Tibial nerve (tissue), 4 donors: ENCODE results near the gene HIBADH. TPM values are rescaled to one million over a fixed set of nuclear protein-coding genes. Genes with fewer than 3 reads are reported as not detected.

Experiments used
- DNase-seq, 2 donors: peaks; one replicate each; pipeline ENCODE4 v3.0.0-alpha.2; 2019; ENCODE audit warnings: low spot score in 2 of 2
- H3K27ac ChIP-seq, 4 donors: fragments of 200-600 bp; sonication (generic) in 3 of 4; one replicate each; pipeline ENCODE4 v1.5.1; 2017 to 2019; ENCODE audit warnings: mild to moderate bottlenecking in 1 of 4
- H3K27me3 ChIP-seq, 2 donors: fragments of 200-600 bp; sonication (generic) in 1 of 2; one replicate each; pipeline versions ENCODE4 v1.5.1 to v1.6.0; 2017 to 2019
- H3K36me3 ChIP-seq, 3 donors: fragments of 200-600 bp; sonication (generic); one replicate each; pipeline ENCODE4 v1.5.1; 2018 to 2019
- H3K4me1 ChIP-seq, 4 donors: fragments of 200-600 bp; sonication (generic) in 3 of 4; one replicate each; pipeline ENCODE4 v1.5.1; 2017 to 2019
- H3K4me3 ChIP-seq, 4 donors: fragments of 200-600 bp; sonication (generic) in 3 of 4; one replicate each; pipeline ENCODE4 v1.5.1; 2017 to 2019; ENCODE audit warnings: mild to moderate bottlenecking in 1 of 4, moderate library complexity in 1 of 4
- H3K9me3 ChIP-seq, 4 donors: fragments of 200-600 bp; sonication (generic) in 3 of 4; one replicate each; pipeline ENCODE4 v1.5.1; 2017 to 2019
- EP300 ChIP-seq, 2 donors: sonication (generic); formaldehyde crosslinking; IDR thresholded peaks; one replicate each; pipeline ENCODE4 v1.6.1; 2017; ENCODE audit warnings: antibody characterized with exemption in 2 of 2, mild to moderate bottlenecking in 1 of 2
- POLR2A ChIP-seq, 2 donors: fragments of 450-650 bp; IDR thresholded peaks; one replicate each; pipeline ENCODE4 v1.6.1; 2017; ENCODE audit warnings: antibody characterized with exemption in 2 of 2, mild to moderate bottlenecking in 2 of 2, moderate library complexity in 2 of 2
- WGBS, 2 donors: methylation state at CpG; one replicate each; pipeline ENCODE4 v1.1.5; 2018; 5-methylcytosine and 5-hydroxymethylcytosine counted together
- total RNA-seq, 4 donors: library from RNA; depleted of rRNA; stranded (reverse); fragments of >200 nt; gene quantifications; one replicate each; pipeline ENCODE4 v1.1.0, GENCODE V29; 2016
- TF ChIP-seq, protein P1 (sequence below), 5 experiments: fragments of 200-600 bp in 3 of 5; fragments of 450-650 bp in 2 of 5; sonication (generic) in 3 of 5; IDR thresholded peaks; one replicate each; pipeline ENCODE4 v1.5.1; 2016 to 2019; ENCODE audit warnings: antibody characterized with exemption in 5 of 5, mild to moderate bottlenecking in 3 of 5, moderate library complexity in 2 of 5

Gene HIBADH
- total RNA-seq, 4 donors from 2014 or later, result 36.6 to 44.0 (median 41.7) TPM

DNA sequence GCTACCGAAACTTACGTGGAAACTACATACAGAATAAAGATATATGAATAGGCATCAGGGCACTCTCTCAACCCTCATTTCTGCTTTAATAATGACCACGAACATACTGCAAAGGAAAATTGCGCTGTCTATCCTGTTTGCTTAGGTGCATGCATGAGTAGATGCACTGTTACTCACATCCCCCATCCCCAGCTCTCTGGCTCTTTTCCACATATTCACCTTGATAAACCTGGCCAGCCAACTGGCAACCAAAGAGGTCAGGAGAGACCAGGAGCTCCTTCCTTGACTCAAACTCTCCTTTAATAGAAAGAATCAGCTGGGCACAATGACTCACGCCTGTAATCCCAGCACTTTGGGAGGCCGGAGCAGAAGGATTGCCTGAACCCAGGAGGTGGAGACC, 29.6 kb downstream of the HIBADH start:
- Histone ChIP-seq H3K4me3 (no peak overlapping the region), H3K27ac (no peak overlapping the region), H3K27me3 (no peaks in the 10 kb centered on the region), H3K36me3 (peaks cover 0 to 19% (median 0%) of the 10 kb centered on the region in 3 donors), H3K9me3 (no peaks in the 10 kb centered on the region), H3K4me1 (peaks cover 0 to 30% (median 7%) of the 10 kb centered on the region in 4 donors)
- DNase-seq, result no peak
- TF ChIP-seq EP300 (IDR thresholded peaks at IDR 0.05), result no peak
- no peak for TF ChIP-seq POLR2A (IDR thresholded peaks at IDR 0.05)
- TF ChIP-seq, protein P1, sequence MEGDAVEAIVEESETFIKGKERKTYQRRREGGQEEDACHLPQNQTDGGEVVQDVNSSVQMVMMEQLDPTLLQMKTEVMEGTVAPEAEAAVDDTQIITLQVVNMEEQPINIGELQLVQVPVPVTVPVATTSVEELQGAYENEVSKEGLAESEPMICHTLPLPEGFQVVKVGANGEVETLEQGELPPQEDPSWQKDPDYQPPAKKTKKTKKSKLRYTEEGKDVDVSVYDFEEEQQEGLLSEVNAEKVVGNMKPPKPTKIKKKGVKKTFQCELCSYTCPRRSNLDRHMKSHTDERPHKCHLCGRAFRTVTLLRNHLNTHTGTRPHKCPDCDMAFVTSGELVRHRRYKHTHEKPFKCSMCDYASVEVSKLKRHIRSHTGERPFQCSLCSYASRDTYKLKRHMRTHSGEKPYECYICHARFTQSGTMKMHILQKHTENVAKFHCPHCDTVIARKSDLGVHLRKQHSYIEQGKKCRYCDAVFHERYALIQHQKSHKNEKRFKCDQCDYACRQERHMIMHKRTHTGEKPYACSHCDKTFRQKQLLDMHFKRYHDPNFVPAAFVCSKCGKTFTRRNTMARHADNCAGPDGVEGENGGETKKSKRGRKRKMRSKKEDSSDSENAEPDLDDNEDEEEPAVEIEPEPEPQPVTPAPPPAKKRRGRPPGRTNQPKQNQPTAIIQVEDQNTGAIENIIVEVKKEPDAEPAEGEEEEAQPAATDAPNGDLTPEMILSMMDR (IDR thresholded peaks at IDR 0.05), result no peak
- 75 to 80% methylated on average over 6 of the region's 6 CpGs for WGBS, 2 donors

DNA sequence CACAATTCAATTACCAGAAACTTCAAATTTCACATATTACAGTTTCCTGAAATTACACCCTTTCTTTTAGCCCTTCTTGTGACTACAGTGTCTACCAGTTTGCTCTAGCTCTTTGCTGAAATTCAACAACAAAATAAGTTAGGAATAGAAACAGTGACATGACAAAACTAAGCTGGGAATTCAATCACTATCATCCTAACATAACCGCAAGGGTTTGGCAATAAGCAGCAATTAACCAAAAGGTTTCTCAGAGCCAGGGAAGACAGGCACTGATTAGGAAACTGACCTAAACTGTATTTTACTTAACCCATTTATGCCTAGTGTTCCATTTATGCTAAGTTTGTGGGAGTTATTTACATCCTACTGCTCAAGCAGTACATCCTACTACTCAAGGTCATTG, 31.3 kb downstream of the HIBADH start:
- WGBS, 2 donors, result 88 to 89% methylated on average over 1 of the region's 1 CpG
- Histone ChIP-seq H3K4me1 (peaks cover 0 to 19% (median 5%) of the 10 kb centered on the region in 4 donors), H3K4me3 (no peak overlapping the region), H3K27ac (no peak overlapping the region), H3K9me3 (no peaks in the 10 kb centered on the region), H3K36me3 (peaks cover 0 to 26% (median 0%) of the 10 kb centered on the region in 3 donors), H3K27me3 (no peaks in the 10 kb centered on the region)
- TF ChIP-seq POLR2A (IDR thresholded peaks at IDR 0.05) (no peak), EP300 (IDR thresholded peaks at IDR 0.05) (no peak)
- TF ChIP-seq, protein P1 (IDR thresholded peaks at IDR 0.05), result no peak
- no peak for DNase-seq

DNA sequence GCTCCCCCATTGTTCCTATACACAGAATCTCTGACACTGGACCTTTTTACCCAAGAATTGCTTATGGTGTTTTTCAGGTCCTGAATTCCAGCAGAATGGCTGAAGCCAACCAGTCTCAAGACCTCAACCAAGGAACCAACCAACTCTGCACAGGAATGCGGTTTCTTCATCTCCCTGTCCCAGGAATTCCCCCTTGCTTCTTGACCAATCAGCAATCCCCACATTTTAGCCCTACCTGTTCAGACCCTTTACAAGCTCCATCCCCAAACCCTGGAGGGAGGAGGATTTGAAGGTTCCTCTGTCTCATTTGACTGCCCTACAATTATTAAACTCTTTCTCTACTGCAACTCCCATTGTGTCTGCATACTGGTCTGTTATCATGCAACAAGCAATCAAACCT, 35.5 kb downstream of the HIBADH start:
- peaks cover 0 to 55% (median 0%) of the 10 kb centered on the region in 3 donors for H3K36me3 ChIP-seq
- H3K4me3 ChIP-seq, result no peak overlapping the region
- H3K9me3 ChIP-seq, result peaks cover 0 to 10% (median 0%) of the 10 kb centered on the region in 4 donors
- 95 to 100% methylated on average over 1 of the region's 1 CpG for WGBS, 2 donors
- H3K27me3 ChIP-seq, result no peaks in the 10 kb centered on the region
- no peak for DNase-seq
- no peak overlapping the region for H3K27ac ChIP-seq
- TF ChIP-seq EP300 (IDR thresholded peaks at IDR 0.05) (no peak), POLR2A (IDR thresholded peaks at IDR 0.05) (no peak)
- TF ChIP-seq, protein P1 (IDR thresholded peaks at IDR 0.05), result no peak
- no peaks in the 10 kb centered on the region for H3K4me1 ChIP-seq

DNA sequence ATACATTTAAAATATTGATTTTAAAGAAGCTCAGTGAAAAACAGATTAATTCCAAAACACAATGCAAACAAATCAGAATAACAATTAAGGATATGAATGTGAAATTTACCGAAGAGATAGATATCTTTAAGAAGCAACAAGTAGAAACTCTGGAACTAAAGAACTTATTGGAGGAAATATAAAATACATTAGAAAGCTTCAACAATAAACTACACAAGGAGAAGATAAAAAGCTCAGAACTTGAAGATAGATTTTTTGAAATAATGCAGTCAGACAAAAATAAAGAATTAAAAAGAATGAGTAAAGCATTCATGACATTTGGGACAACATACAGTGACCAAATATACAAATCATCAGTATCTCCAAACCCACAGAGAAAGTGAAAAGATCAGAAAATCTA, 43.2 kb downstream of the HIBADH start:
- TF ChIP-seq POLR2A (IDR thresholded peaks at IDR 0.05), result no peak
- TF ChIP-seq, protein P1 (IDR thresholded peaks at IDR 0.05), result no peak
- Histone ChIP-seq H3K27ac (no peak overlapping the region), H3K4me1 (no peaks in the 10 kb centered on the region), H3K27me3 (no peaks in the 10 kb centered on the region), H3K36me3 (peaks cover 0 to 85% (median 0%) of the 10 kb centered on the region in 3 donors), H3K4me3 (no peak overlapping the region), H3K9me3 (peaks cover 0 to 47% (median 13%) of the 10 kb centered on the region in 4 donors)
- 0 to 2% methylated on average over 1 of the region's 1 CpG for WGBS, 2 donors
- no peak for DNase-seq

DNA sequence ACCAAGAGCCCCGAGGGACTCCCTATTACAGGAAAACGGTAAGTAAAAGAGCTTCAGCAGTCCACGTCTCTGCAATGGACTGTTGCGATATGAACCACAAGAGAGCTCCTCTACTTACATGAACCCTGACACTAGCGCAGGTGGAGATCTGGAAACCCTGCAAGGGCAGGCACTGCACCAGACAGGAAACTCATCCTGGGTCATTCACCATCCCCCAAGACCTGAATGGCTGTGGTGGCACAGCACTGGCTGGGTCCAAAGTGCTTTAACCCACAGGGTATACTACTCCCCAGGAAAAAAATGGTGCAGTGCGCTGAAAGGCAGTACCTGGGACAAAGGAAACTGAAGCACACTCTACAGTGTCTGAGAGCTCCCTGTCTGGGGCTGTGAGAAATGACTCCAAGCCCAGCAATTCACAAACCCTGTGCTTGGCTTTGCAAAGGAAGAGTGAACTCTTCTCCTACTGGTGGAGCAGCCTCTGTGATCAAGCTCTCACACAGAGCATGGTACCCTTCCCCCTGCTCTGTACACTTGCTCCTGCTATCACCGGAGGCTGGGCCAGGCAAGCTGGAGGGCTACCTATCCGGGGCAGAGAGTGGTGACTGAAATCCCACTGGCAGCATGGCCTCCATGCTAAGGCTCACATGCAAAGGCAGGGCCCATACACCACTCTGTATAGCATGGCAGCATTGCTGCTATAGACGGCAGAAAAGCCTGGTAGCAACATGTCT, 44.9 kb downstream of the HIBADH start:
- Histone ChIP-seq H3K27ac (no peak overlapping the region), H3K36me3 (peaks cover 0 to 68% (median 0%) of the 10 kb centered on the region in 3 donors), H3K27me3 (no peaks in the 10 kb centered on the region), H3K9me3 (peaks cover 0 to 45% (median 13%) of the 10 kb centered on the region in 4 donors), H3K4me1 (no peaks in the 10 kb centered on the region), H3K4me3 (no peak overlapping the region)
- no peak for TF ChIP-seq EP300 (IDR thresholded peaks at IDR 0.05)
- no peak for TF ChIP-seq POLR2A (IDR thresholded peaks at IDR 0.05)
- TF ChIP-seq, protein P1 (IDR thresholded peaks at IDR 0.05), result no peak
- 84% methylated on average over 9 of the region's 9 CpGs for WGBS, 2 donors
- no peak for DNase-seq
